Measurements from ENCODE around the gene TNIP3.

DNA sequence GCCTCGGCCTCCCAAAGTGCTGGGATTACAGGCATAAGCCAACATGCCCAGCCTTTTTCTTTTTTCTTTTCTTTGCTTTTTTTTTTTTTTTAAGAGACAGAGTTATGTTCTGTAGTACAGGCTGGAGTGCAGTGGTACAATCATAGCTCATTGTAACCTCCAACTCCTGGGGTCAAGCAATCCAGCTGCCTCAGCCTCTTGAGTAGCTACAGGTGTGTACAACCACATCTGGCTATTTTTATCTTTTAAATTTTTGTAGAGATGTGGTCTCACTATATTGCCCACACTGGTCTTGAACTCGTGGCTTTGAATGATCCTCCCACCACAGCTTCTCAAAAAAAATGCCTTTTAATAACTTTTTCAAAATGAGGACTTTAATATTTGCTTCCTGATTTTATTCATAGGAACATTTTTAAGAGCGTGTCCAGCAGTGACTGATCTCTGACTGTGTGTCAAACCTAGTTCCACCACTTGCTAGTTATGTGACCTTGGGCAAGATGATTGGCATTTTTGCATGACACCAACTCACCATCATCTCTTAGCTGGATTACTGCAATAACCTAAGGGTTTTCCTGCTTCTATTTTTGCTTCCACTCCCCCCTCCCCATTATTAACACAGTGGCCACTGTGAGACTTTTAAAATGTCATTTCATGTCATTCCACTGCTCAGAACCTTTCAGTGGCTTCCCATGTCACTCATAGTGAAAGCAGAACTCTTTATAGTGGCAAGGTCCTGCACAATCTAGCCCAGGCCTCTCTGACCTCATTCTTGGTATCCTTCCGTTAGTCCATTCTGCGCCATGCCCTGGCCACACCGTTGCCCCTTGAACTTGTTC, 4.5 kb upstream of the TNIP3 start:
- TF ChIP-seq SUZ12 (IDR thresholded peaks at IDR 0.05; ENCODE audit: extremely low read depth, insufficient read depth, insufficient read length) (no peak), YY1 (IDR thresholded peaks at IDR 0.05; ENCODE audit: insufficient read depth, insufficient read length) (no peak)

Data from NT2/D1 (cell line).